Gastroesophageal sphincter (tissue), 3 donors: ENCODE results near the gene STAC2.

Experiments
- CTCF ChIP-seq, 4 experiments: fragments of 200-600 bp in 2 of 4; fragments of 450-650 bp in 2 of 4; sonication (generic) in 1 of 4; IDR thresholded peaks; one replicate each; pipeline ENCODE4 v1.5.1; 2017 to 2019; ENCODE audit warnings: antibody characterized with exemption in 4 of 4, mild to moderate bottlenecking in 2 of 4, moderate library complexity in 2 of 4
- EP300 ChIP-seq: sonication (generic); formaldehyde crosslinking; IDR thresholded peaks from one replicate; pipeline ENCODE4 v1.6.1; 2017; ENCODE audit warnings: antibody characterized with exemption, mild to moderate bottlenecking
- POLR2AphosphoS5 ChIP-seq: sonication (generic); formaldehyde crosslinking; IDR thresholded peaks from one replicate; pipeline ENCODE4 v1.6.1; 2017; ENCODE audit warnings: antibody characterized with exemption

- TF ChIP-seq CTCF (IDR thresholded peaks at IDR 0.05) (no peak), EP300 (no peak), POLR2AphosphoS5 (no peak)
Measured at GRCh38 chr17:39218906-39219305, 6.8 kb downstream of the STAC2 start.
